AG04449 (cell line): ENCODE results near the gene PALLD.

Experiments used
- CTCF ChIA-PET: fragments of 350-600 bp; formaldehyde crosslinking; extraction: SDS; loops from one replicate; lab custom pipeline; 2021; ENCODE audit warnings: antibody characterized with exemption; lab: Yijun Ruan, JAX
- POLR2A ChIA-PET: fragments of 400-600, 350-600 bp; formaldehyde crosslinking; extraction: SDS; loops from one replicate; lab custom pipeline; 2020; ENCODE audit warnings: antibody characterized with exemption, inconsistent platforms; lab: Yijun Ruan, JAX
- DNase-seq: peaks from one replicate; pipeline ENCODE4 v3.0.0-alpha.2; 2010; ENCODE audit warnings: low read depth, low spot score
- H3K4me3 ChIP-seq: 2 replicates; pipeline ENCODE4 v1.5.1; 2011; ENCODE audit warnings: low read depth, mild to moderate bottlenecking, control low read depth, low read length
- CTCF ChIP-seq: IDR thresholded peaks from one replicate; pipeline ENCODE4 v1.5.1; 2011; ENCODE audit warnings: mild to moderate bottlenecking, moderate library complexity, low read length, control low read depth, inconsistent platforms; ENCODE audit not compliant: insufficient read depth; ENCODE audit errors: missing control alignments

Gene PALLD

GRCh38 chr4:168501407-168501806 lies 4.6 kb downstream of the PALLD start:
- TF ChIP-seq CTCF, result no peak
- ChIA-PET CTCF (interaction anchor here (0.9 to 5.6 kb wide), 3 partner anchors 13 to 420 kb away, joined by 3 to 41 read pairs (median 3); no protein-coding TSS in a partner anchor), POLR2A (no interaction called here)
- DNase-seq, result no peak
- no peak overlapping the region for H3K4me3 ChIP-seq

GRCh38 chr4:168502861-168503260 lies 6.0 kb downstream of the PALLD start:
- no peak for TF ChIP-seq CTCF
- CTCF ChIA-PET, result interaction anchor here (1.0 to 5.6 kb wide), 3 partner anchors 11 to 18 kb away, joined by 3 to 41 read pairs (median 3); no protein-coding TSS in a partner anchor
- H3K4me3 ChIP-seq, result no peak overlapping the region
- POLR2A ChIA-PET, result no interaction called here
- no peak for DNase-seq

DNA sequence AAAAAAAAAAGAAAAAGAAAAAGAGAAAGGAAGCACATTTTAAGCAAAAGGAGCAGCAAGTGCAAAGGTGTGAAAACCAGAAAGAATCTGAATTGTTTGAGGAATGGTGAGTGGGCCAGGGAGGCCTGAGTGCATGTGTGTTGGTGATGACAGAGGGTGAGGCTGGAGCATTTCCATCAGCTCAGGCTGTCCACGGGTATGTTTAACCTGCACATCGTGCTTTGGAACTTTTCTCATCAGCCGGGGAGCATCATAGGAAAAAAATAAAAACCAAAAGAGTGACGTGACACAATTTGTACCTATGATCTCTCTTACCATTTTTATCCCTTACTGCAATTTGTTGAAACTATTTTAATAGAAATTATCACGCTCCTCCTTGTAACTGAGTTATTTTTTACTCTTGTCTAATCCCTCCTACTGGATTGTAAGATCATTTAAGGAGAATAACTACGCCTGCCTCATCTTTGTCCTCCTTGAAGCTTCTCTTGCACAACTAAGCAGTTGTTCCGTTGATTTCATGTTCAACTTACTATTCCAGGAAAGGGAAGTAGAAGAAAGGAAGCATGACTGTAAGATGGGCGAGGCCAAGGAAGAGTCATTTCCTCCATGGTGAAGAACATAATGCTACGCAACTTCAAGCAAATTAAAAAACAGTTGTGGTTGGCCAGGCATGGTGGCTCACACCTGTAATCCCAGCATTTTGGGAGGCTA lies 7.0 kb downstream of the PALLD start:
- POLR2A ChIA-PET, result no interaction called here
- CTCF ChIA-PET, result interaction anchor here (5.6 kb wide), 1 partner anchor 11 kb away, joined by 41 read pairs; no protein-coding TSS in a partner anchor
- TF ChIP-seq CTCF, result no peak
- no peak for DNase-seq
- no peak overlapping the region for H3K4me3 ChIP-seq

- ChIA-PET CTCF (interaction anchor here (0.6 to 5.6 kb wide), 2 partner anchors 10 to 614 kb away, joined by 3 to 41 read pairs; no protein-coding TSS in a partner anchor), POLR2A (no interaction called here)
- no peak for TF ChIP-seq CTCF
- H3K4me3 ChIP-seq, result no peak overlapping the region
- no peak for DNase-seq
Observed at GRCh38 chr4:168504526-168504925, 7.7 kb downstream of the PALLD start.

DNA sequence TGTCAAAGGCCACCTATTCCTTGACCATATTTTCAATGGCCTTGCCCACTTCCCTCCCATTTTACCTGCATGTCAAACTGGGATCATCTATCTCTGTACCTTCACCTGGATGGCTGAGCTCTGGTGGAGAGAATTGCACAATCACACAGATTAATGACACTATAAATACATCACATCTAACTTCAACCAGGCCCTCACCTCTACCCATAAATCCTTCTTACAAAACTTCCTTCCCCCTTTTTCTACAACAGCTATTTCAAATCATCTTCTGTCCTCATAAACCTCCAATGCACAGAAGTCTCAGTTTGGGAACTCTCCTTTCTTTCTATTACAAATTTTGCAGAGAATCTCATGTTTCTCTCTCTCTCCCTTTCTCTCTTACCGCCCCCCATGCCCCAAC lies 9.2 kb downstream of the PALLD start:
- POLR2A ChIA-PET, result no interaction called here
- H3K4me3 ChIP-seq, result no peak overlapping the region
- CTCF ChIA-PET, result interaction anchor here (0.6 to 5.6 kb wide), 5 partner anchors 8 to 322 kb away, joined by 3 to 41 read pairs (median 3); no protein-coding TSS in a partner anchor
- DNase-seq, result no peak
- no peak for TF ChIP-seq CTCF

DNA sequence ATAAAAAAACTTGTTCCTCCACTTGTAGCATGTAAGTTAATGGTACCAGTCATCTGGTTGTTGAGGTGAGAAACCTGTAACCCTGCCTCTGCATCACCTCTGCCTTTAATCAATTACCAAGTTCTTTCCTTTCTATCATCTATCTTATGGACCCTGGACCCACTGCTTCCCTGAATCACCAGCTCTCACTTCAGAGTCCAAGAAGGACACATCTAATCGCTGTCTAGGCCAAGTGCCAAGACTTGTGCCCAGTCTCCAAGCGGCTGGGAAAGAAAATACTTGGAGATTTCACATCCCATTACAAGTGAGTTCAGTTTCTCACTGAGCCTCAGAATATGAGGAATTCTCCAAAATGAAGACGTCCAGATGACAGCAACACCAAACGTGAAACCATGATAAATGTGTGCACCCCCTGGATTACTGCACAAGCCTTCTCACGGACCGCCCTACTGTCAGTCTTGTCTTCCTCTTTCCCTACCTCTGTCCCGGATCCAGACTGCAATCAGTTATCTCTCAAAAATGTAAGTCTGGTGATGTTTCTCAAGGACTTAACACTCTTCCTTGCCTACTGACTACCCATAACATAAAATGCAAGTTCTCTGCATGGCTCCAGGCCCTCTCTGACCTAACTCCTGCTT lies 10.4 kb downstream of the PALLD start:
- ChIA-PET POLR2A (interaction anchor here (0.6 kb wide), 1 partner anchor 83 kb away, joined by 3 read pairs; no protein-coding TSS in a partner anchor), CTCF (interaction anchor here (0.9 to 2.3 kb wide), 2 partner anchors 8 to 324 kb away, joined by 3 to 5 read pairs; no protein-coding TSS in a partner anchor)
- no peak for TF ChIP-seq CTCF
- H3K4me3 ChIP-seq, result no peak overlapping the region
- no peak for DNase-seq
